Cardiac muscle cell (in vitro differentiated cells and primary cell): Measurements from ENCODE around the gene NRP2. TPM values are rescaled to one million over a fixed set of nuclear protein-coding genes. Genes with fewer than 3 reads are reported as not detected.

Experiments
- DNase-seq, 2 donors: peaks; one replicate each; pipeline versions ENCODE4 v3.0.0 to v3.0.0-alpha.2; 2010 to 2017; ENCODE audit warnings: low read depth in 1 of 2, low spot score in 1 of 2
- H3K27ac ChIP-seq: fragments of 200-600 bp; sonication (generic); 2 replicates; pipeline ENCODE4 v1.5.1; 2016
- H3K27me3 ChIP-seq: fragments of 200-600 bp; sonication (generic); 2 replicates; pipeline ENCODE4 v1.6.0; 2016; ENCODE audit warnings: control low read depth
- H3K36me3 ChIP-seq: fragments of 200-600 bp; sonication (generic); 2 replicates; pipeline ENCODE4 v1.5.1; 2016; ENCODE audit warnings: control low read depth
- H3K4me1 ChIP-seq: fragments of 200-600 bp; sonication (generic); 2 replicates; pipeline ENCODE4 v1.8.1; 2017; ENCODE audit warnings: low read depth, mild to moderate bottlenecking, mixed run types
- H3K4me3 ChIP-seq: fragments of 200-600 bp; sonication (generic); 2 replicates; pipeline ENCODE4 v1.5.1; 2016; ENCODE audit warnings: mild to moderate bottlenecking
- H3K9me3 ChIP-seq: fragments of 200-600 bp; sonication (generic); 2 replicates; pipeline ENCODE4 v1.5.1; 2017; ENCODE audit warnings: low read depth, mild to moderate bottlenecking, control low read depth
- polyA plus RNA-seq: library from polyadenylated mRNA; unstranded; fragments of >200 nt; fragmentation: Nextera tagmentation; extraction: Ambion mirVana; gene quantifications from 2 replicates; pipeline ENCODE4 v1.2.1, GENCODE V29; 2016
- total RNA-seq: library from RNA; depleted of rRNA; stranded (reverse); fragments of >200 nt; gene quantifications from 2 replicates; pipeline ENCODE4 v1.2.3, GENCODE V29; 2016
- TF ChIP-seq, protein P1 (sequence below): IDR thresholded peaks from 2 replicates; pipeline ENCODE4 v1.5.1; 2012; ENCODE audit warnings: low read depth, mild to moderate bottlenecking, low read length

Gene NRP2
- total and polyA plus RNA-seq, 2 experiments from 2014 or later, result 35.2 to 166 TPM

DNA sequence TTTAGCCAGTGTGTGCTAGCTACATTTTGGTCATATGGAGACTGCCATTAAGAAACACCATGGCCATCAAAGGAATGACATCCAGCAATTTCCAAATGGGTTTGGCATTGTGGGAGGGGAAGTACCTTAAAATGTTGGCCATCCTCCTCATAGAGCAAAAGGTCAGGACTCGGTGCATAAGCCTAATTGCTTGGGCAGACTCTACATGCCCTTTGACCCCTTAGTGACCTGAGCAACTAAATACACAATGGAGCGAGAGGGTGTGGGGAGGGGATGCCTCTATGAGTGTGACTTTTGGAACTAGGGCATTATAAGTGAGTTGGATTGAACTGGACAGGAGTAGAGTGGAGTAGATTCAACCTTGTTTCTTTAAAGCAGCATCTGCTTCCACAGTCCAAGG is 44.9 kb downstream of the NRP2 start:
- H3K9me3 ChIP-seq, result no peaks in the 10 kb centered on the region
- no peaks in the 10 kb centered on the region for H3K4me1 ChIP-seq
- TF ChIP-seq, protein P1, sequence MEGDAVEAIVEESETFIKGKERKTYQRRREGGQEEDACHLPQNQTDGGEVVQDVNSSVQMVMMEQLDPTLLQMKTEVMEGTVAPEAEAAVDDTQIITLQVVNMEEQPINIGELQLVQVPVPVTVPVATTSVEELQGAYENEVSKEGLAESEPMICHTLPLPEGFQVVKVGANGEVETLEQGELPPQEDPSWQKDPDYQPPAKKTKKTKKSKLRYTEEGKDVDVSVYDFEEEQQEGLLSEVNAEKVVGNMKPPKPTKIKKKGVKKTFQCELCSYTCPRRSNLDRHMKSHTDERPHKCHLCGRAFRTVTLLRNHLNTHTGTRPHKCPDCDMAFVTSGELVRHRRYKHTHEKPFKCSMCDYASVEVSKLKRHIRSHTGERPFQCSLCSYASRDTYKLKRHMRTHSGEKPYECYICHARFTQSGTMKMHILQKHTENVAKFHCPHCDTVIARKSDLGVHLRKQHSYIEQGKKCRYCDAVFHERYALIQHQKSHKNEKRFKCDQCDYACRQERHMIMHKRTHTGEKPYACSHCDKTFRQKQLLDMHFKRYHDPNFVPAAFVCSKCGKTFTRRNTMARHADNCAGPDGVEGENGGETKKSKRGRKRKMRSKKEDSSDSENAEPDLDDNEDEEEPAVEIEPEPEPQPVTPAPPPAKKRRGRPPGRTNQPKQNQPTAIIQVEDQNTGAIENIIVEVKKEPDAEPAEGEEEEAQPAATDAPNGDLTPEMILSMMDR, result no peak
- H3K27ac ChIP-seq, result no peak overlapping the region
- no peak overlapping the region for H3K4me3 ChIP-seq
- H3K27me3 ChIP-seq, result no peaks in the 10 kb centered on the region
- peaks cover 34% of the 10 kb centered on the region for H3K36me3 ChIP-seq
- DNase-seq, result no peak

DNA sequence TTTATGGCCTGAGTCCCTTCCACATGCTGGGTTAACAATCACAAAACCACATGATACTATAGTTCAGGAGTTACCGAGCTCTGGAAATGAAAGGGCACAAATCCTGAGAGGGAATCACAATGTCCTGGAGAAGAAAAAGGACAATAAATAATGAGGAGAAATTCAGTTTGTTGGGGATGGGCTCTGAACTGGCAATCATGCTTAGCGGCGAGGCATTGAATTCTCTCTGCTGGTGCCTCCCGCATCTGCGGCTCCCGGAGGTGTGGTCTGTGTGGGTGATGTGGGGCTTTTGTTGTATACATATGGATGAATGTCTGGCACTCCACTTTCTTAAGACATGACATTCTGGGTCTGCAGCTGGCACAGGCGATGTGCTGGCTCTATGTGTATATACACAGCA is 46.1 kb downstream of the NRP2 start:
- TF ChIP-seq, protein P1, result no peak
- H3K9me3 ChIP-seq, result no peaks in the 10 kb centered on the region
- no peak overlapping the region for H3K27ac ChIP-seq
- no peaks in the 10 kb centered on the region for H3K27me3 ChIP-seq
- DNase-seq, result no peak
- H3K36me3 ChIP-seq, result peaks cover 33% of the 10 kb centered on the region
- H3K4me1 ChIP-seq, result no peaks in the 10 kb centered on the region
- H3K4me3 ChIP-seq, result no peak overlapping the region

DNA sequence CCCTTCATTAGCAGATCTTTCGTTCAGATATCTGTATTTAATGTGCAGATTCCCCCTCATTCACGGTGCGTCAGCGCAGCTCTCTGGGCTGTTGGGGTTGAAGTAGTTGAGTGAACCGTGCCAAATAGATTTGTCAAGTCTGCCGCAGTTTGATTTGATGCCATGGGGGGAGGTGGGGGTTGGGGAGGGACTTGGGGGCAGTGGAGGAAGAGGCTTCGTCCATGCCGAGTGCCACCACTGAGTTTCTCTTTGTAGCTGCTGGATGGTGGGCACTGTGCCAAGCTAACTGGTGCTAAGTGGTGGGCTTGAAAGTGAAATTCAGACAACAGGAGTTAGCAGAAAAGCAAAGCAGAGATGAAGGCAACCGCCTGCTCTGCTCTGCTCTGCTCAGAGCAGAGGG is 47.9 kb downstream of the NRP2 start:
- no peak overlapping the region for H3K4me3 ChIP-seq
- peaks cover 8% of the 10 kb centered on the region for H3K4me1 ChIP-seq
- no peak for DNase-seq
- TF ChIP-seq, protein P1, result no peak
- no peaks in the 10 kb centered on the region for H3K9me3 ChIP-seq
- peaks cover 18% of the 10 kb centered on the region for H3K36me3 ChIP-seq
- no peaks in the 10 kb centered on the region for H3K27me3 ChIP-seq
- H3K27ac ChIP-seq, result no peak overlapping the region

DNA sequence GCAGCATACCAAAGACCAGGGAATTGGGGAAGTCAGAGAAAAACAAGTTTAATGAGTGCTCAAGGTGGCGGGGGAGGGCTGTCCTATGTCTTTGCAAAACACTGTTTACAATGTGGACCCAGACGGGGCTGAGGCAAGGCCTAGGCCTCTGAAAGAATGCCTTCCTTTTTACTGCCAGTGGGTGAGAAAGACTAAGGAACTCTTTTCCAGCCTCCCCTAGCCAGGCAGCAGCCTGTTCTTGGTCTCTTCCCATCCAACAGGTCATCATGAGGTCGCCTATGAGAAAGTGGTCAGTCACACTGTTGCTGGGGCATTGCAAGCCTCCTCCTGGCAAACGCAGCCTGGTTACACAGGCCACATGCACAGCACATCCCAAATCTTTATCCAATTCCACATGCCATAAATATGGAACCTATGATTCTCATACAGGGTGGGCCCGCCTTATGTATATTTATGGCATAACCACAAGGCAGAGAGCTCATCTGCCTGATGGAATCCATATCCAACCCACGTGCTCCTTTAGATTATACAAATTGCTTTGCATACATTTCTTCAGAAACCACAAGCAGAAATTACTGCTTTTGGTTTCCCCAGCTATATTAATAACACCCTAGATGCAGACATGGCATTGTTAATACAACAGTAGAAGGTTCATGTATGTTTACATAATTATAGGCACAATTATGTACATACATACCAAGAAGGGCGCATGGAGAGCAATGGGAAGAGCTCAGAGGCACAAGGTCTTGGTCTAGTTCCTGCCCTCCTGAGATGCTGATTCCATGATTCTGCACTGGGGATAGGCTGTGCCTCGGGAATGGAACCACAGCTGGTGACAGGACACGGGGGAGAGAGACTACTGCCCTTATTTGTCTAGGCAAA is 48.6 kb downstream of the NRP2 start:
- H3K4me3 ChIP-seq, result no peak overlapping the region
- DNase-seq, result peak in 1 of 2 donors; percentile 72
- TF ChIP-seq, protein P1, result no peak
- H3K27me3 ChIP-seq, result no peaks in the 10 kb centered on the region
- no peaks in the 10 kb centered on the region for H3K9me3 ChIP-seq
- peaks cover 11% of the 10 kb centered on the region for H3K36me3 ChIP-seq
- no peak overlapping the region for H3K27ac ChIP-seq
- H3K4me1 ChIP-seq, result peaks cover 8% of the 10 kb centered on the region

DNA sequence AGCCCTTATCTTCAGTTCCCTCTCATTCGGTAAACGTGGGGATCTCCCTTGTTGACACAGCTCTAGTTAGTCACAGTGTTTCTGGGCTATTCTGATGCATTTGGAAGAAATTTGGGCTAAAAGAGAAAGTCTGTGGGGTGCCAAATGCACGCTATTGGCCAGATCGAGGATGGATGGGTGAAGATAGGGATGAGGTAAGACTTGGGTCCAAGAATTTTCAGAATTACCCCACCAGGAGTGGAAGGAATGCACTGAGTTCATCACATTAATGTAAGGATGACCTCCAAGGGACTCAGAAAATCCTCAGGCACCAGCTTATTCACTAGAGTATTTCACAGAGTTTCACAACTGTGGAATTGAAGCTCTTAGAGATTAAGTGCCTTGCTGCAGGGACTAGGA is 49.3 kb downstream of the NRP2 start:
- H3K9me3 ChIP-seq, result no peaks in the 10 kb centered on the region
- peaks cover 8% of the 10 kb centered on the region for H3K36me3 ChIP-seq
- DNase-seq, result peak in 1 of 2 donors; percentile 98
- H3K27me3 ChIP-seq, result no peaks in the 10 kb centered on the region
- TF ChIP-seq, protein P1, result no peak
- H3K4me3 ChIP-seq, result no peak overlapping the region
- no peak overlapping the region for H3K27ac ChIP-seq
- peaks cover 8% of the 10 kb centered on the region for H3K4me1 ChIP-seq
